A673 (cell line): ENCODE data around the gene ZNF362.

ENCODE experiments used
- CTCF ChIP-seq: fragments of 300-800, 200-600 bp; sonication (generic); conservative IDR thresholded peaks from 2 replicates; pipeline ENCODE4 v1.5.1; 2017; ENCODE audit warnings: low read depth, mild to moderate bottlenecking, antibody characterized with exemption, low read length, moderate library complexity, mixed read lengths
- EZH2 ChIP-seq: fragments of 200-600 bp; sonication (generic); IDR thresholded peaks from 2 replicates; pipeline ENCODE4 v1.6.1; 2017; ENCODE audit warnings: borderline replicate concordance, low read depth, mild to moderate bottlenecking, mixed read lengths, antibody characterized with exemption, low read length; ENCODE audit not compliant: poor library complexity, severe bottlenecking

GRCh38 chr1:33236498-33236897, 19.8 kb upstream of the ZNF362 start:
- no peak for TF ChIP-seq EZH2
- no peak for TF ChIP-seq CTCF
